Measurements from ENCODE around the gene KCP. TPM values are rescaled to one million over a fixed set of nuclear protein-coding genes. Genes with fewer than 3 reads are reported as not detected.

Gene KCP
- total and polyA plus RNA-seq, 9 donors: 0.05 to 1.8 (median 0.20) TPM; not detected in 4

DNA sequence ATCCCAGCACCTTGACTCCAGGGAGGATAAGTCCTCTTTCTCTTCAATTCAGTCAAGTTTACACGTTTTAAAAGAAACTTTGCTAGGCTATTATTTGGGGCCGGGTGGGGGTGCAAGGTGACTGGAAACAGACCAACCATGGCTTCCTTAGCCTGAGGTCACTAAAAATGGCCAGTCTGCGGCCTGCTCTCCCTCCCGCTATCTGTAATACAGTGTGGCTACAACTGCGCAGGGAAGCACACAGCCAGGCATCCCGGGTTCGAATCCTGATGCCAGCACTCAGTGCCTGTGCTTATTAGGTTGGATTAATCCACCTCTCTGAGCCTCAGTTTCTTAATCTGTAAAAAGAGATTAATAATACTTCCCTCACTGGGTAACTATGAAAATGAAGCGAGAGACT, 28.4 kb downstream of the KCP start:
- Histone ChIP-seq H3K4me3 (no peak overlapping the region), H3K4me1 (ENCODE audit: insufficient read depth) (no peaks in the 10 kb centered on the region), H3K9me3 (no peaks in the 10 kb centered on the region), H3K36me3 (no peaks in the 10 kb centered on the region), H3K27ac (no peak overlapping the region), H3K27me3 (no peaks in the 10 kb centered on the region)
- TF ChIP-seq EP300 (IDR thresholded peaks at IDR 0.05) (no peak), POLR2A (IDR thresholded peaks at IDR 0.05) (no peak)
- TF ChIP-seq, protein P1, sequence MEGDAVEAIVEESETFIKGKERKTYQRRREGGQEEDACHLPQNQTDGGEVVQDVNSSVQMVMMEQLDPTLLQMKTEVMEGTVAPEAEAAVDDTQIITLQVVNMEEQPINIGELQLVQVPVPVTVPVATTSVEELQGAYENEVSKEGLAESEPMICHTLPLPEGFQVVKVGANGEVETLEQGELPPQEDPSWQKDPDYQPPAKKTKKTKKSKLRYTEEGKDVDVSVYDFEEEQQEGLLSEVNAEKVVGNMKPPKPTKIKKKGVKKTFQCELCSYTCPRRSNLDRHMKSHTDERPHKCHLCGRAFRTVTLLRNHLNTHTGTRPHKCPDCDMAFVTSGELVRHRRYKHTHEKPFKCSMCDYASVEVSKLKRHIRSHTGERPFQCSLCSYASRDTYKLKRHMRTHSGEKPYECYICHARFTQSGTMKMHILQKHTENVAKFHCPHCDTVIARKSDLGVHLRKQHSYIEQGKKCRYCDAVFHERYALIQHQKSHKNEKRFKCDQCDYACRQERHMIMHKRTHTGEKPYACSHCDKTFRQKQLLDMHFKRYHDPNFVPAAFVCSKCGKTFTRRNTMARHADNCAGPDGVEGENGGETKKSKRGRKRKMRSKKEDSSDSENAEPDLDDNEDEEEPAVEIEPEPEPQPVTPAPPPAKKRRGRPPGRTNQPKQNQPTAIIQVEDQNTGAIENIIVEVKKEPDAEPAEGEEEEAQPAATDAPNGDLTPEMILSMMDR (IDR thresholded peaks at IDR 0.05): no peak
- intact Hi-C loops (cut with DNase I): loop anchor here in 3 of 4 donors (5.0 to 10.0 kb wide), 4 partner anchors 275 to 410 kb away; partner anchors contain the start of gene METTL2B (in 2 of the 3)
- WGBS, 3 donors: 85 to 87% (median 86%) methylated on average over 8 of the region's 8 CpGs
- peak in 1 of 5 donors; percentile 9 for DNase-seq

DNA sequence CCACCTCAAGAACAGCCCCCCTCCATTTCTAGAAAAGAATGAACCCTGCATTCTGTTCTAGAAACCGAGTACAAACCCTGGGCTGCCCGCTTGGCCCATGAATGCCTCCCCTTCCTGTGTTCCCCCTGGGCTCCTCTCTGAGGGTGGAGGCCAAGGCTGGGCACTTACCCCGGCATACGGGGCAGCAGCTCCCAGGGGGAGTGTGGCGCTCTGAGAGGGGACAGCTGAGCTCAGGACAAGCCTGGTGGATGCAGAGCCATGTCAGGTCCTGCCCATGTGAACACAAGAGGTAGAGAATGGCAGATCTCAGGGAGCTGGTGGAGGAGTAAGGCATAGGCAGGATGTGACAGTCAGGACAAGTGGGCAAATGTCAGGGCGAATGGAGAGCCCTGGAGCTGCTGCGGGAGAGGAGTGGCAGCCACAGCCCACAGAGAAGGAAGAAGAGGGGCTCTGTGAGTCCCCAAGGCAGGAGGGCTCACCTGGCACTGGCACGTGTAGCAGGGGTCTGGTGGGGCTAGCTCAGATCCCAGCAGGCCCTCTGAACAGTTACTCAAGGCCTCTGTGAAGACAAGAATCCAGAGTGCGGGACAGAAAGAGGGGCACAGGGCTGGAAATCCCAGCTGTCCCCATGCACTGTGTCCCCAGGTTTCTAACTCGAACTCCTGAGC, 28.9 kb downstream of the KCP start:
- intact Hi-C loops (cut with DNase I): loop anchor here in 3 of 4 donors (5.0 to 10.0 kb wide), 4 partner anchors 274 to 409 kb away; partner anchors contain the start of gene METTL2B (in 2 of the 3)

DNA sequence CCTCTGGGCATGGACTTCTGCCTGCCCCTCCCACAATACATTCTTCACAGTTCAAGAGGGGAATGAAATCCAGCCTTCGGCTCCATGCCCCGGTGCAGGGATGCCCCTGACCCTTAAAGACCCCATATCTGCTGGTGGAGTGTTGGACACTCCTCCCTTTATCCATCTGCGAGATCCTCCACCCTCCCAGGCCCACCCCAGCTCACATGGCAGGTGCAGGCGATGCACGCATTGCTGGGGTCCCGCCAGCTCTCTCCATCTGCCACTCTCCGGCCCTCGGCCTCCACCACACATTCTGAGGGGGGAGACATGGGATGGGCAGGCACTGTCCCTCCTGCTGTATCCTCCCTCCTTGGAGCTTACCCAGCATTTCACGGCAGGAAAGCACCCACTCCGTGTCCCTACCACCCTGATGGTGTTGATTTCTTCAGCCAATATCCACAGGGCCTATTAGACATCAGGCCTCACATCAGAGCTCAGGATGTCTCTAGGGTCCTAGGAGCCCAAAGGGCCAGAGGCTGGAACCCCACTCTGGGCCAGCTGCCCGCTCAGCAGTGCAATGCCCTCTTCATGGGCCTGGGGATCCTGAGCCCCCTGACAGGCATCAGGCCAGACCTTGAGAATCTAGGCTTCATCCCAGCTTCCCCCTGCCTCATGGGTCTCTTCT, 29.6 kb downstream of the KCP start:
- no peaks in the 10 kb centered on the region for H3K36me3 ChIP-seq
- 48 to 54% (median 48%) methylated on average over 11 of the region's 11 CpGs for WGBS, 3 donors
- H3K4me3 ChIP-seq: no peak overlapping the region
- TF ChIP-seq EP300 (IDR thresholded peaks at IDR 0.05): no peak
- TF ChIP-seq, protein P1 (IDR thresholded peaks at IDR 0.05): no peak
- H3K4me1 ChIP-seq (ENCODE audit: insufficient read depth): no peaks in the 10 kb centered on the region
- intact Hi-C loops (cut with DNase I): loop anchor here in 3 of 4 donors (5.0 to 10.0 kb wide), 4 partner anchors 274 to 409 kb away; partner anchors contain the start of gene METTL2B (in 2 of the 3)
- peak in 2 of 5 donors; percentile 9 to 31 for DNase-seq
- H3K9me3 ChIP-seq: no peaks in the 10 kb centered on the region
- no peaks in the 10 kb centered on the region for H3K27me3 ChIP-seq
- H3K27ac ChIP-seq: no peak overlapping the region

More for the DNA sequence above, 28.9 kb downstream of the KCP start:
- 78 to 87% (median 83%) methylated on average over 10 of the region's 10 CpGs for WGBS, 3 donors
- Histone ChIP-seq H3K27ac (no peak overlapping the region), H3K27me3 (no peaks in the 10 kb centered on the region), H3K9me3 (no peaks in the 10 kb centered on the region), H3K36me3 (no peaks in the 10 kb centered on the region), H3K4me1 (ENCODE audit: insufficient read depth) (no peaks in the 10 kb centered on the region), H3K4me3 (no peak overlapping the region)
- TF ChIP-seq POLR2A (IDR thresholded peaks at IDR 0.05): no peak
- TF ChIP-seq, protein P1 (IDR thresholded peaks at IDR 0.05): no peak
- no peak for TF ChIP-seq EP300 (IDR thresholded peaks at IDR 0.05)
- peak in 2 of 5 donors; percentile 4 to 16 for DNase-seq

DNA sequence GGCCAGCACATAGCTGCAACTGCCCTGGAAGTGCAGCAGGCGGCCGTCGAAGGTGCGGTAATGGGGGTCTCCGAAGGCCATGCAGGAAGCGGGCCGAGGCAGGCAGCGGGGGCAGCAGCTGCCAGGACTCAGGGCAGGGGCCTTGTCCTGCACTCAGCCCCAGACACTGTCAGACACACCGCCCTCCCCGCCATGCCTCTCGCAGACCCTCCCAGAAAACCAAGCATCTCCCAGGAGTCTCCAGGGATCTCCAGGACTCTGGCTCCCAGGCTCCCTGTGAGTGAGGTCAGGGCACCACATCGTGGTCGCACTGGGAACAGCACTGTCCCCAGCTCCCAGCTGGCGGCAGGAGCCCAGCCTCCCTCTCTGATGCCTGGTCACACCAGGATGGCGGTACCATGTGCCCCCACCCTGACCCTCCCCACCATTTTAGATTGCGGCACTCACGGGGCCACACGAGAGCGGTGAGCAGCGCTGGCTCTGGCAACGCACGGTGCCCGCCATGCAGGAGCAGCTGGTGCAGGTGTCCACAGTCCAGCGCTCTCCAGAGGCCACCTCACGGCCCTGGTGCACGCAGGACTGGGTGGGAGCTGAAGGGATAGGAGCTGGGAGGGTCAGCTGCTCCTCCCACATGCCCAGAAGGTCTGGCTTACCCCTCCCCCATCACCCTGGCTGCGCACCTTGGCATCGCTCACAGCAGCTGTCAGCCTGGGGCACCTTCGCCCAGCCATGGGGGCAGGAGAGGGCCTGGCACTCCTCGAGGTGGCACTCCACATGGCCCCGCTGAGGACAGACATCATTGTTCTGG, 30.4 kb downstream of the KCP start:
- Histone ChIP-seq H3K9me3 (no peaks in the 10 kb centered on the region), H3K4me1 (ENCODE audit: insufficient read depth) (no peaks in the 10 kb centered on the region), H3K27ac (no peak overlapping the region), H3K4me3 (no peak overlapping the region), H3K36me3 (no peaks in the 10 kb centered on the region), H3K27me3 (no peaks in the 10 kb centered on the region)
- peak; percentile 40 to 76 (median 61) for DNase-seq
- intact Hi-C loops (cut with DNase I): loop anchor here in 3 of 4 donors (5.0 to 10.0 kb wide), 5 partner anchors 265 to 408 kb away; partner anchors contain the start of gene METTL2B (in 2 of the 3)
- 33 to 42% (median 34%) methylated on average over 25 to 31 of the region's 31 CpGs for WGBS, 3 donors
- TF ChIP-seq, protein P1 (IDR thresholded peaks at IDR 0.05): peak; percentile 35 to 64 (median 52)
- no peak for TF ChIP-seq EP300 (IDR thresholded peaks at IDR 0.05)
- no peak for TF ChIP-seq POLR2A (IDR thresholded peaks at IDR 0.05)

All from ovary (tissue), 9 donors.